IMR-90 (cell line): Measurements from ENCODE around the gene AUTS2. TPM values are rescaled to one million over a fixed set of nuclear protein-coding genes. Genes with fewer than 3 reads are reported as not detected.

Source experiments
- ATAC-seq: fragments of 200-7000 bp; cut with Tn5 transposase; 2 replicates; pipeline ENCODE4 v1.9.1; 2020; ENCODE audit warnings: low read depth, mild to moderate bottlenecking, moderate library complexity
- BruUV-seq: library from RNA; stranded (reverse); fragments of 400-500 nt; replicated peaks from 2 replicates; lab custom pipeline; 2021; lab: Mats Ljungman, UMichigan
- CTCF ChIA-PET: fragments of 300-600 bp; formaldehyde crosslinking; extraction: SDS; loops from one replicate; lab custom pipeline; 2021; ENCODE audit warnings: antibody characterized with exemption; lab: Yijun Ruan, JAX
- POLR2A ChIA-PET: fragments of 300-600 bp; sonication (Branson Sonifier 250); formaldehyde crosslinking; loops from one replicate; lab custom pipeline; 2022; ENCODE audit warnings: antibody characterized with exemption; ENCODE audit not compliant: unreplicated experiment; lab: Charles Lee
- DNase-seq: peaks from one replicate; pipeline ENCODE4 v3.0.0; 2013
- H2AFZ ChIP-seq: replicated peaks from 2 replicates; pipeline ENCODE3; 2013; ENCODE audit warnings: low read length, mild to moderate bottlenecking; ENCODE audit not compliant: poor library complexity
- H2AK5ac ChIP-seq: 2 replicates; pipeline ENCODE4 v1.6.1; 2013; ENCODE audit warnings: low read depth, low read length, inconsistent platforms
- H2AK9ac ChIP-seq: replicated peaks from 2 replicates; pipeline ENCODE3; 2013; ENCODE audit warnings: mild to moderate bottlenecking, low read depth, low read length, moderate library complexity; ENCODE audit not compliant: poor library complexity
- H2BK120ac ChIP-seq: 2 replicates; pipeline ENCODE4 v1.6.1; 2013; ENCODE audit warnings: low read depth, low read length, inconsistent platforms
- H2BK15ac ChIP-seq: 3 replicates; pipeline ENCODE4 v1.6.1; 2013; ENCODE audit warnings: low read depth, low read length, inconsistent platforms
- H2BK20ac ChIP-seq: 2 replicates; pipeline ENCODE4 v1.6.1; 2013; ENCODE audit warnings: low read depth, mild to moderate bottlenecking, inconsistent platforms, low read length, moderate library complexity
- H2BK5ac ChIP-seq: 2 replicates; pipeline ENCODE4 v1.6.1; 2013; ENCODE audit warnings: mild to moderate bottlenecking, low read depth, low read length, inconsistent platforms; ENCODE audit not compliant: poor library complexity, severe bottlenecking
- H3K14ac ChIP-seq: replicated peaks from 2 replicates; pipeline ENCODE4 v1.6.1; 2013; ENCODE audit warnings: low read depth, low read length, inconsistent platforms
- H3K18ac ChIP-seq: 2 replicates; pipeline ENCODE4 v1.6.1; 2013; ENCODE audit warnings: low read depth, low read length, control low read depth
- H3K23ac ChIP-seq: 2 replicates; pipeline ENCODE4 v1.6.1; 2013; ENCODE audit warnings: low read depth, low read length, inconsistent platforms
- H3K27ac ChIP-seq: 2 replicates; pipeline ENCODE4 v1.5.1; 2013; ENCODE audit warnings: mild to moderate bottlenecking, control low read depth, low read length; ENCODE audit not compliant: insufficient read depth
- H3K27me3 ChIP-seq: 2 replicates; pipeline ENCODE4 v1.6.1; 2013; ENCODE audit warnings: low read length; ENCODE audit not compliant: control insufficient read depth, insufficient read depth
- H3K36me3 ChIP-seq: 2 replicates; pipeline ENCODE4 v1.6.1; 2013; ENCODE audit warnings: low read length, mixed read lengths; ENCODE audit not compliant: control insufficient read depth, insufficient read depth
- H3K4ac ChIP-seq: 2 replicates; pipeline ENCODE4 v1.6.1; 2013; ENCODE audit warnings: low read depth, low read length, inconsistent platforms
- H3K4me1 ChIP-seq: 2 replicates; pipeline ENCODE4 v1.6.1; 2013; ENCODE audit warnings: low read length, mixed read lengths; ENCODE audit not compliant: control insufficient read depth, insufficient read depth
- H3K4me2 ChIP-seq: 2 replicates; pipeline ENCODE4 v1.6.1; 2013; ENCODE audit warnings: low read depth, mild to moderate bottlenecking, control low read depth, low read length, moderate library complexity
- H3K4me3 ChIP-seq: 2 replicates; pipeline ENCODE4 v1.5.1; 2013; ENCODE audit warnings: low read depth, mild to moderate bottlenecking, control low read depth, low read length, moderate library complexity; ENCODE audit not compliant: insufficient read depth
- H3K56ac ChIP-seq: 2 replicates; pipeline ENCODE4 v1.6.1; 2013; ENCODE audit warnings: low read length, inconsistent platforms; ENCODE audit not compliant: insufficient read depth; ENCODE audit errors: extremely low read depth
- H3K79me1 ChIP-seq, 2 experiments: 2 replicates each; pipeline ENCODE4 v1.6.1; 2013; ENCODE audit warnings: low read length in 2 of 2, inconsistent platforms in 1 of 2, low read depth in 1 of 2
- H3K9ac ChIP-seq: 2 replicates; pipeline ENCODE4 v1.6.1; 2013; ENCODE audit warnings: low read depth, low read length, control low read depth
- H3K9me1 ChIP-seq: 2 replicates; pipeline ENCODE4 v1.6.1; 2013; ENCODE audit warnings: low read length, inconsistent platforms; ENCODE audit not compliant: insufficient read depth
- H3K9me3 ChIP-seq: 2 replicates; pipeline ENCODE4 v1.6.1; 2013; ENCODE audit warnings: low read length; ENCODE audit not compliant: control insufficient read depth, insufficient read depth
- H4K20me1 ChIP-seq: 2 replicates; pipeline ENCODE4 v1.6.1; 2013; ENCODE audit warnings: low read length, inconsistent platforms; ENCODE audit not compliant: insufficient read depth
- H4K5ac ChIP-seq: 2 replicates; pipeline ENCODE4 v1.6.1; 2013; ENCODE audit warnings: mild to moderate bottlenecking, low read depth, low read length, control low read depth
- H4K8ac ChIP-seq, 2 experiments: 2 replicates each; pipeline ENCODE4 v1.6.1; 2013; ENCODE audit warnings: low read depth in 2 of 2, low read length in 2 of 2, control low read depth in 1 of 2, inconsistent platforms in 1 of 2
- H4K91ac ChIP-seq: 2 replicates; pipeline ENCODE4 v1.6.1; 2013; ENCODE audit warnings: low read depth, low read length, inconsistent platforms; ENCODE audit not compliant: insufficient read depth
- BHLHE40 ChIP-seq: fragments of 150-350 bp; IDR thresholded peaks from 2 replicates; pipeline ENCODE4 v1.6.1; 2016; ENCODE audit warnings: mild to moderate bottlenecking, low read depth, low read length
- CEBPB ChIP-seq: IDR thresholded peaks from 2 replicates; pipeline ENCODE4 v1.6.1; 2012; ENCODE audit warnings: low read depth, low read length, improper control_type of control experiment
- MAFK ChIP-seq: IDR thresholded peaks from 2 replicates; pipeline ENCODE4 v1.6.1; 2012; ENCODE audit warnings: low read depth, low read length, improper control_type of control experiment
- MXI1 ChIP-seq: IDR thresholded peaks from 2 replicates; pipeline ENCODE4 v1.6.1; 2012; ENCODE audit warnings: low read depth, mild to moderate bottlenecking, low read length, moderate library complexity, borderline replicate concordance
- NFE2L2 ChIP-seq: fragments of 150-350 bp; IDR thresholded peaks from 2 replicates; pipeline ENCODE4 v1.6.1; 2016; ENCODE audit warnings: low read depth, mild to moderate bottlenecking, low read length
- POLR2A ChIP-seq: IDR thresholded peaks from 2 replicates; pipeline ENCODE4 v1.6.1; 2012; ENCODE audit warnings: mild to moderate bottlenecking, low read depth, low read length
- RAD21 ChIP-seq: IDR thresholded peaks from 2 replicates; pipeline ENCODE4 v1.6.1; 2012; ENCODE audit warnings: low read length, improper control_type of control experiment
- RCOR1 ChIP-seq: IDR thresholded peaks from 2 replicates; pipeline ENCODE4 v1.6.1; 2012; ENCODE audit warnings: mild to moderate bottlenecking, low read length, improper control_type of control experiment; ENCODE audit not compliant: insufficient replicate concordance
- RFX5 ChIP-seq: IDR thresholded peaks from 2 replicates; pipeline ENCODE4 v1.8.0; 2012; ENCODE audit warnings: low read depth, mild to moderate bottlenecking, low read length, moderate library complexity
- SMC3 ChIP-seq: fragments of 150-350 bp; IDR thresholded peaks from 2 replicates; pipeline ENCODE4 v1.6.1; 2016; ENCODE audit warnings: low read depth, mild to moderate bottlenecking, antibody characterized with exemption, low read length, moderate library complexity
- WGBS, 2 experiments: methylation state at CpG; one replicate each; pipeline versions ENCODE4 v1.1.5 to v1.1.7; 2013; ENCODE audit warnings: missing lambda C conversion rate in 2 of 2; ENCODE audit not compliant: insufficient read length in 1 of 2; ENCODE audit errors: extremely low coverage in 2 of 2; 5-methylcytosine and 5-hydroxymethylcytosine counted together
- dilution Hi-C: fragments of 300-500 bp; cut with HindIII; formaldehyde crosslinking; loops from one replicate; pipeline ENCODE4 v1.14.3; 2018; ENCODE audit warnings: low sequenced_read_pairs; ENCODE audit not compliant: unreplicated experiment
- in situ Hi-C: fragments of 300-500 bp; cut with MboI; formaldehyde crosslinking; loops from 3 replicates; pipeline ENCODE4 v1.14.3; 2019; ENCODE audit warnings: low sequenced_read_pairs, inconsistent platforms, mixed read lengths
- intact Hi-C: fragments of 100-400 bp; cut with micrococcal nuclease; formaldehyde crosslinking; loops from 2 replicates; pipeline ENCODE4 v1.10.0; 2022
- polyA plus RNA-seq, 3 experiments: library from polyadenylated mRNA; depleted of rRNA; stranded (reverse); fragments of >200 nt; gene quantifications; 2 replicates each; pipeline ENCODE4 v1.2.3, GENCODE V29; 2012; ENCODE audit warnings: low replicate concordance in 1 of 3
- total RNA-seq: library from RNA; depleted of rRNA; stranded (reverse); fragments of >200 nt; gene quantifications from 2 replicates; pipeline ENCODE4 v1.2.3, GENCODE V29; 2012
- TF ChIP-seq, protein P1 (sequence below): fragments of 150-350 bp; IDR thresholded peaks from 2 replicates; pipeline ENCODE4 v1.6.1; 2017; ENCODE audit warnings: mild to moderate bottlenecking, antibody characterized with exemption, low read length, low read depth
- TF ChIP-seq, protein P2 (sequence below): fragments of 150-350 bp; IDR thresholded peaks from 2 replicates; pipeline ENCODE4 v1.6.1; 2016; ENCODE audit warnings: low read depth, mild to moderate bottlenecking, low read length, moderate library complexity, borderline replicate concordance

AUTS2 gene
- total and polyA plus RNA-seq, 2 of the 4 experiments (the other 2 are of a cell fraction) = 0.90 to 3.0 TPM

DNA sequence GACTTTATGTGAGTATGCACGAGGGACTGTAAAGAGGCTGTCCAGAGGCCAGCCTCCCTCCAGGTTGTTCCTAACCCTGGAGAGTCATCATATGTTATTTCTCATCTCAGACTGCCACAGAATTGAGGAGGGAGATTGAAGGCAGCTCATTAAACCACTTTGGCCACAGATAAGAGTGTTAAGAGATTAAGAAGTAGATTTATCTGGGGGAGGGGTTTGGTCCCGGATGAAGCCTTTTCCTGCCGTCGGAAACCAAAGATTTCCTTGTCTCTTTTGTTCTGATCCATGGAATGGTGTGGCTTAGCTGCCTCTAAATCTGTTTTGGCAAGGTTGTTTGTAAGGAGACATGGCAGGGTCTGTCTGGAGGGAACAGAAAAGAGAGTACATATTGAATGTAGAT, 338.8 kb downstream of the AUTS2 start:
- no peak overlapping the region for H2AFZ ChIP-seq
- no peak overlapping the region for H3K27ac ChIP-seq
- ATAC-seq = no peak
- no peak overlapping the region for H4K91ac ChIP-seq
- intact Hi-C loops (no loop called here), dilution Hi-C loops (no loop called here), in situ Hi-C loops (no loop called here)
- BruUV-seq = no TSS peak
- no peak overlapping the region for H4K5ac ChIP-seq
- ChIA-PET POLR2A (no interaction called here), CTCF (no interaction called here)
- no peak for DNase-seq
- H3K23ac ChIP-seq = no peak overlapping the region
- H3K9ac ChIP-seq = no peak overlapping the region
- no peak overlapping the region for H3K14ac ChIP-seq
- H3K36me3 ChIP-seq = no peaks in the 10 kb centered on the region
- H2BK120ac ChIP-seq = no peak overlapping the region
- no peak overlapping the region for H3K18ac ChIP-seq
- no peak overlapping the region for H3K4me2 ChIP-seq
- TF ChIP-seq, protein P1, sequence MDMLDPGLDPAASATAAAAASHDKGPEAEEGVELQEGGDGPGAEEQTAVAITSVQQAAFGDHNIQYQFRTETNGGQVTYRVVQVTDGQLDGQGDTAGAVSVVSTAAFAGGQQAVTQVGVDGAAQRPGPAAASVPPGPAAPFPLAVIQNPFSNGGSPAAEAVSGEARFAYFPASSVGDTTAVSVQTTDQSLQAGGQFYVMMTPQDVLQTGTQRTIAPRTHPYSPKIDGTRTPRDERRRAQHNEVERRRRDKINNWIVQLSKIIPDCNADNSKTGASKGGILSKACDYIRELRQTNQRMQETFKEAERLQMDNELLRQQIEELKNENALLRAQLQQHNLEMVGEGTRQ = no peak
- TF ChIP-seq POLR2A (no peak), MXI1 (no peak), BHLHE40 (no peak), RCOR1 (no peak), RAD21 (no peak), NFE2L2 (no peak), CEBPB (no peak), SMC3 (no peak), MAFK (no peak), RFX5 (no peak)
- TF ChIP-seq, protein P2, sequence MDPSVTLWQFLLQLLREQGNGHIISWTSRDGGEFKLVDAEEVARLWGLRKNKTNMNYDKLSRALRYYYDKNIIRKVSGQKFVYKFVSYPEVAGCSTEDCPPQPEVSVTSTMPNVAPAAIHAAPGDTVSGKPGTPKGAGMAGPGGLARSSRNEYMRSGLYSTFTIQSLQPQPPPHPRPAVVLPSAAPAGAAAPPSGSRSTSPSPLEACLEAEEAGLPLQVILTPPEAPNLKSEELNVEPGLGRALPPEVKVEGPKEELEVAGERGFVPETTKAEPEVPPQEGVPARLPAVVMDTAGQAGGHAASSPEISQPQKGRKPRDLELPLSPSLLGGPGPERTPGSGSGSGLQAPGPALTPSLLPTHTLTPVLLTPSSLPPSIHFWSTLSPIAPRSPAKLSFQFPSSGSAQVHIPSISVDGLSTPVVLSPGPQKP = no peak
- no peaks in the 10 kb centered on the region for H3K4me1 ChIP-seq
- WGBS, 2 experiments = no CpG with 5 or more reads among the region's 4 CpGs
- no peak overlapping the region for H2AK5ac ChIP-seq
- no peak overlapping the region for H3K4ac ChIP-seq
- no peak overlapping the region for H2BK15ac ChIP-seq
- no peak overlapping the region for H4K8ac ChIP-seq
- H3K27me3 ChIP-seq = no peaks in the 10 kb centered on the region
- no peak overlapping the region for H2AK9ac ChIP-seq
- no peak overlapping the region for H3K4me3 ChIP-seq
- no peaks in the 10 kb centered on the region for H3K9me1 ChIP-seq
- H2BK5ac ChIP-seq = no peak overlapping the region
- H3K9me3 ChIP-seq = no peaks in the 10 kb centered on the region
- no peaks in the 10 kb centered on the region for H3K79me1 ChIP-seq
- H4K20me1 ChIP-seq = no peaks in the 10 kb centered on the region
- H3K56ac ChIP-seq = no peak overlapping the region
- no peak overlapping the region for H2BK20ac ChIP-seq
